NCI-H1105 (cell line): Measurements from ENCODE around the gene MICAL2.
"Not testable (repeated sequence)": the region's sequence is repeated elsewhere in the genome, so short reads cannot be mapped to it uniquely, and the experiment has no call there.

Experiments
- DNase-seq: peaks from one replicate; lab custom pipeline; 2025; lab: John Stamatoyannopoulos, UW

MICAL2 gene

DNA sequence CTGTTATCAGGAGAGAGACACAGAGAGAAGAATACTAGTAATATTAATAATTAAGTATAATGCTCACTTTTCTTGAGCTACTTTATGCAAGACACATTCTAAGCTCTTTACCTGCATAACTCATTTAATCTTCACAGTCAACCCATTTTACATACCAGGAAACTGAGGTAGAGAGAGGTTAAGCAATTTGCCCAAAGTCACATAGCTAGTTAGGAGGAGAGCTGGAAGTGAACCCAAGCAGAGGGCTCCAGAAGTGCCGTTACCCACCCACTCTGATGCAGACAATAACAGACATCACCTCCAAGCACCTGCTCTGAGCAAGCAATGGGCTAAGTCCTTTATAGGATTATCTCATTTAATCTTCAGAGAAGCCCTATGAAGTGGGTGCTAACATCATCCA lies 24.8 kb downstream of the MICAL2 start:
- DNase-seq = no peak

DNA sequence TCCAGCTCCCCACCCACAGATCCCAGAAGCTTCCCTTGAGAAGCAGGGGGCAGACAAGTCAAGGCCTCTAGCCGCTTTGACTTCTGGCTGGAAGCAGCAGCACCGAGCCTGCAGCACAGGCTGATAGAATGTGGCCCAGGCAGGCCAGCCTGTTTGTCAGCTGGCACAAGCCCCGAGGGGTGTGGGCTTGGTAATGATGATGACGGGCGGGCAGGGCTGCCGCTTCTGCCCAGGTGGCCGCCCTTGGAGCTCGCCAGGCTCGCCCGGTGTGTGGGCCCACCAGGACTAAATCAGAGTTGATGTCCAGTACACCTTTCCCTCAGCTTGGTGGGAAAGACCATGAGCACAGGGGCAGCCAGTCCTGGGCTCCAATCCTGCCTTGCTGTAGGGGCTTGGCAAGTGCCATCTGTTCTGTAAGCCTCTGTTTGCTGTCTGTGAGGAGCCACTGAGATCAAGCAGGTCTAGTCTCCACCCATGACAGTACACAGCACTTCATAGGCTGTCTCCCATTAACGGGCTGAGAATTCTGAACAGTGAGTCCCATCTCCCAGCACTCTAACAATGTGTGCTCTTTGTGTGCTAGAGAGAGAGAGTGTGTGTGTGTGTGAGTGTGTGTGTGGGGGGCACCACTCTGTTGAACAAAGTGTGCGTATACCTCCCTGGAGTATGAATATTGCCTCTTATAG lies 26.8 kb downstream of the MICAL2 start:
- no peak for DNase-seq

DNA sequence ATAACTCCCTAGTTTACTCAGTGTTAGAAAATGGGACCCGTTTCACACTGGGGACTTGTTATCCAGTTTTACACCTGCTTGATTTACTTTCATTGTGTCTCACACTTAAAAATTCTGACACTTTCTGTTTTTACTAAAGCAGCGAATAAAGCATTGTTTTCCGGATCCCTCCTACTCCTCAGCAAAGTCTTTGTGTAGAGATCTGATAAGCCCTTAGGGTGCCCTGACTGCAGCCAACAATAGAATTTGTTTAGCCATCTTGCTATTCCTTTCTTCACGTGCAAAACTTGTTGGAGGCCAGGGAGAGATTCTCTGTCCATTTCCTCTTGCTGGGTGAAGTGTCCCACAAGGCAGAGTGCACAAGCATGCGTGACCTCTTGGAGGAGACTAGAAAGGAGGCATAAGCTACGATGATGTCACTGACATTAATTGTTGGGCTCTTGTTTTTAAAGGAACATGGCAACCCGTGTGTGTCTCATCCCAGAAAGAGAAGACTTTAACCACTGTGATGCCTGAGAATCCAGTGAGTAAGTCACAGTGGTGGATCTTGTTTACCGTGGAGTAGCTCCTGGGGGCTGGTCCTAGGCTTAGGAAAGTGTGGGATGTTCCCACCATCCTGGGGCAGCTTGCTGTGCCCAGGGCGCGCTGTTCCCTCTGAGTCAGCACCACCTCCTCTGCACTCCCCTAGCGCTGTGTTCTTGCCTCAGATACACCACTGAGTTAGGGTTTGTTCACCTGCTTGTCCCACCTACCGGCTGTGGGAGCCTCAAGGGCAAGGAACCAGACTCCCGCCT lies 27.7 kb downstream of the MICAL2 start:
- no peak for DNase-seq

DNA sequence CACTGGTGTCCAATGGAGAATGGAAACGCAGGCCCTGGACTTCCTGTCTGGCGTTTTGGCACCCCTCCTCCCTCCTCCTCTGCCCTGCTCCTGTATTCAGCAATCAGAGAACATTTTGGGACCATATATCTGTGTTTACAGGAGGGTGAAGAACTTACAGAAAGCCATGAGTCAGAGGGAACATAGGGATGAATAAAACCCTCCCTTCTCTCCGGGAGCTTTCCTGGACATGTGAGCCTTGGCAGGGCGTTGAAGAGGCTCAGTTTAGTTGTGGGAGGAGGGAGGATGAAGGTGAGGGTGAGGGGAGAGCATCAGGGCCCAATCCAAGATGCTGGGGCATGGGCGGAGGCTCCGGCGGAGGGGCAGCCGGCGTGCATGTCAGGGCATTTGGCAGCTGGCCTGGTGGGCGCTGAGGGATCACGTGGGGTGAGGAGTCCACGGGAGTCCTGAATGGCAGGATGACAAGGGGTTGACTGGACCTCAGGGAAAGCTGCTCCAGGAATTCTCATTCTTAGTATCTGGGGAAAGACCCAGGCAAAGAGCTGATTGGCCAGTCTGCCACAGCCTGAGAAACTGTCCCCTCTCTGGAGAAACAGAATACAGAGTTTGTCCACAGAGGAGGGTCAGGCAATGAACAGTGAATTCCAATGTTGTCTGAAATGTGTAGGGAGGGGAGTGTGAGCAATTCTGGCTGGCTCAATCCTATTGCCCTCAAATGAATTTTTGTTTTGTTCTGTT lies 28.9 kb downstream of the MICAL2 start:
- no peak for DNase-seq

DNA sequence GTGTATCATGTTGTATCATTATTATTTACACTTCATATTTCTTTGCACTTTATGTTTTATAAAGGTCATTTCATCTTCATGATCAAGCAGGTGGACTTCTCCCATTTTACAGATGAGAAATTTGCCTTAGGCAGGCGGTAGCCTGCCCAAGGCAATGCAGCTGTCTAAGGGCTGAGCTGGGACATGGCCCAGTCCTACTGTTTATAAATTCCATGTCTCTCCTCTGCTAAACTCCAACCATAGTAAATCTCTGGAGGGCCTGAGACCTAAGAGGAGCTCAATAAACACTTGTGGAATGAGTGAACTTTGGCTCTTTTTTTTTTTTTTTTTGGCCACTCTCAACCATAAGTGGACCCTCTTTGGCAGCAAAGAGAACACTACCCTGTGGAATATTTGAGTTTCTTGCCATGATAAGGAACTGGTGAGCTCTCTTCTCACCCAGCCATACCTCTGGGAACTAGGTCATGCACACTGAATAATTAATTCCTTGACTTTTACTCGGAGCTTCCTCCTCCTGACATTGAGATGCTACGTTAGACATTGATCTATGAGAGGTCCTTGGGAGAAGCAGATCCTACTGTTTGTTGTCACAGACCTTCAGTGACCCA lies 29.9 kb downstream of the MICAL2 start:
- no peak for DNase-seq

DNA sequence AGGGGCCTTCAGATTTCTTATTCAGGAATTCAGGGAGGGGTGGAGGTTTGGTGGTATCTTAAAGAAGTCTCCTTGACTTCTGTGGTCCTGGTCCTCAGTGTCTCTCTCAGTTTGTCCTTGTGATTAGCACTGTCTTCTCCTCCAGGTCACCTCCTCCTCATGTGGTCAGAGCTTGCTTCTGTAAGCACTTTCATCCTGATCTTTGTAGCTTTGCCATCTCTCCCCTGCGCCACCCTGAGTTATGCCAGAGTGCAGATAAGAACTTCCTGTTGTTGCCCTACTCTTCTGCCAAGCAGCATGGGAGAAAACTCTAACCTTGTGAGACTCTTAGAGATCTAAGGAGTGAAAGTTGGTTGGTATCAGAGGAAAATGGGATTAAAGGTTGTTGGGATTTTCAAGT lies 30.9 kb downstream of the MICAL2 start:
- DNase-seq = no peak

DNA sequence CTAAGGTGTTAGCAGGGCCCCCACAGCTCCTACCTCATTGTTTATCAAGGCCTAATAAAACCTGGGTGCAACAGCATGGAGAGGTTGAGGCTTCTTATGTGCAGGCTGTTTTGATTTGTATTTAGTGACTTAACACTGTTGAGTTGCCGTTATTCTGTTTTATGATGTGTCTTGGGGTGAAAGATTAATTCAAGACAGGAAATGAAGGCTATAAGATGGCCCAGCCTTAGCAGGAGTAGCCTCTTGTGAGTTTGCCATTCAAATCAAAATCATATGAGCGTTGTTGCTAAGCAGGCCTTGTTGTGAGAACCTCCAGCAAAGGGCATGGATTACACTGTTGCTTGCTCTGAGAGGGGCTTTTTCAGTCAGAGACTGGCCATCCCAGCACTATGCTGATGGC lies 31.8 kb downstream of the MICAL2 start:
- DNase-seq = no peak

DNA sequence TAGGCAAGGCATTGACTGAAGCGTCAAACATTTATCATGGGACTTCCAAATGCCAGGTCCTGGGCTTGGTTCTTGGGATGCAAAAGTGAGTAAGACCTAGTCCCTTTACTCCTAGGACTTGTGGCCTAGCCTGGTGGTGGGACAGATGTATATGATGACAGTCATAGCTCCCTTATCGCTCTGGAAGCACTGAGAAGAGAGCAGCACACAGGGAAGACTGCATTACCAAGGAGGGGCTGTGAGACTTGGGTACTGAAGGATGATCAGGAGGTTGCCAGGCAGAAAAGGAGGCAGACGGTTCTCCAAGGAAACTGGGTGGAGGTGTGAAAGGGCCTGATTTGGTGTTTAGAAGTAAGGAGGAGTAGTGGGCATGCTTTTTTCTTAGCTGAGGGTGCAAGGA lies 32.5 kb downstream of the MICAL2 start:
- DNase-seq = no peak

DNA sequence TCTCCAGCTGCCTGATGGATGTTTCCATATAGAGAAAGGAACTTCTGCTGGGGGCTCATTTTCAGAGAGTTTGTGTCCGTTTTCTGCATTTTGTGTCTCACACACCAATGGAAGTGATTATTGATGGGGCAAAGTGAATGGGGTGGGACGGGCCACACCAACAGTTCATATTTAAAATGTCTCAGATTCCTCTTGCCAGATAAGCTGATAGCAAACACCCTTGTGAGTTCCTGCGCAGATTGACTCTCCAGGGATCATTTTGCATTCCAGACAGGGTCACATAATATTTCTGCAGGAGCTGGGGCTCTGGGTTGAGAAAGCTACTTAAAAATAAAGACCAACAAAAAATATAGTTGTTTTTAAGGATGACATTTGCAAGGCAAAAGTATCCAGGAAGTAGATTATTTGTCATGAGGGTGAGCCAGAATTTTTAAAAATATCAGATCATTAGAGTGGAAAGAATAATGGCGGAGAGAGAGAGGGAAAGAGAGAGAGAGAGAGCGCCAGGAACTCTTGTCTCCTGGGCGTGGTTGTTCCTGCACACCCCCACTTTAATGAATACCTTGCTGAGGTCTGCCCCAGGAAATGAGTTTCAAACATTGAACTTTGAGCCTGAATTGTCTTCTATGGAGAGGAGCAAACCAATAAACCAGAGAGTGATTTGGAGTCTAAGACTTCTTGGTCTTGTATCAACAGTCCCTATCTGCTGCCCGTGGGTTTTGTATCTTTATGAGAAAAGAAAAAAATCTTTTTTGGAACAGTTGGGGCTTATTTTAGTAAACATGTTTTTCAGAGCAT lies 33.3 kb downstream of the MICAL2 start:
- DNase-seq = no peak

DNA sequence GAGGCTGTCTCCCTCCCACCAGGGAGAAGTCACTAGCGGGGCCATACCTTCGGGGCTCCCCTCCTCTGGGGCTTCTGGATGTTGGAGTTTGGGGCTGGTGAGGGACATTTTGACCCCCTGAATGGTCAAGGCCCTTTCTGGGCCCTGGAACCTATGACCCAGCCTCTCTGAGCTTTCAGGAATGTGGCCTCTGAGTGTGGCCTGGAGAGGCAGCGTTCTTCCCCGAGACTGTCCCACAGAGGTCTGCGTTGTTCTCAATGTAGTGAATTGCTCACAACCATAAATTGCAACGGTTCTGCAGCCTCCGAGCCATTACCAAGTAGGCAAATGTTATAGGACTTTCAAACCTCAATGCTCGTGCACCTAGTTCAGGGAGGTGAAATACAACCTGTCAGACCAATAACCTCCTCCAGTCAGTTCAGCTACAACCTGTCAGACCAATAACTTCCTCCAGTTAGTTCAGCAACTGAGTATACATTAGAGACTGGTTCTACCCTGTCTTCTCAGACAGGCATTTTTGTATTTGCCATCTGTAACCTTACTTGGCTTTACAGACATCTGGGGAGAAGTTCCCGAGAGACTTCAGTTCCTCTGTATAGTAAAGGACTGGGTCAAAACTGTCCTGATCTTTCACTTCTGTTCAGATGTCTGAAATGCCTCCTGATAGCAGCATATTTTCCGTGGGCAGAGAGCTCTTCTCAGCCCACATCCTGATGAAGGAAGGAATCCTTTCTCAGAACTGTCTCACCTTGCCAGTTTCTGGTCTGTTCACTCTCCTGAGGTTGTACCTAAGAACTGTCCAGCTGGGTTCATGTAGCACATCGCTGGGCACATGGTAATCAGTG lies 34.2 kb downstream of the MICAL2 start:
- DNase-seq = no peak

DNA sequence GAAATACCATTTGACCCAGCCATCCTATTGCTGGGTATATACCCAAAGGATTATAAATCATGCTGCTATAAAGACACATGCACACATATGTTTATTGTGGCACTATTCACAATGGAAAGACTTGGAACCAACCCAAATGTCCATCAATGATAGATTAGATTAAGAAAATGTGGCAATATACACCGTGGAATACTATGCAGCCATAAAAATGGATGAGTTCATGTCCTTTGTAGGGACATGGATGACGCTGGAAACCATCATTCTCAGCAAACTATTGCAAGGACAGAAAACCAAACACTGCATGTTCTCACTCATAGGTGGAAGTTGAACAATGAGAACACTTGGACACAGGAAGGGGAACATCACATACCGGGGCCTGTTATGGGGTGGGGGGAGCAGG lies 36.3 kb downstream of the MICAL2 start:
- not testable (repeated sequence) for DNase-seq

DNA sequence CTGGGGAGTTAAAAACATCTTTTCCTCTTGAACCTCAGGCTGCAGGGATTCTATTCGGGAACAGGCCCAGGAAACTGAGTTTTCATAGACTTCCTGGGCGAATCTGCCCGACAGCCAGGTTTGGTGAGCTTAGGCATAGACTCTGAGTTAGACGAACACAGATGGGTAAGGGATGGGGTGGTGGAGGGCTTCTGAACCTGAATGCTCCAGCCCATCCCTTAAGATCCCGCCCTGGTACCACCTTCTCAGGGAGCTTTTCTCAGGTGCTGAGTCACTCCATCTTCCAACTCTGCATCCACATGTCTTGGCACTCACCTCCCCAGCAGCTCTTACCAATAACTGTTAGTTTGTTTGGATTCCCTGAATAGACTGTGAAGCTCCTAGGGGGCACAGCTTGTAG lies 37.4 kb downstream of the MICAL2 start:
- no peak for DNase-seq

DNA sequence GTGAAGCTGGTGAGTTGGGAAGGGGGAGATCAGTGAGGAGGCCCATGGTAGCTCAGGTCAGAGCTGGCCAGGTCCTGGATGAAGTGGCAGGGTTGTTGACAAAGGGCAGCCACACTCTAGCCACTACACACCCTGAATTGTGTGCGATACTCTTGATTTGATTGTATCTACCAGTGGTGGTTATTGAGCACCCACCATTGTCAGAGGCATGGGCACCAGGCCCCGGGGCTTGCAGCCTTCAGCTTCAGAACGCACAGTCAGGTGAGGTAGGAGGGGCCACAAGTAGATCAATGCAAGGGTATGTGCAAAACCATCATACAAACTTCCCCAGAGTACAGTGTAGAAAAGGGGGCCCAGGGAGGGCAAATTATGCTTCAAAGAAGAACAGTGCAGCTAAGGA lies 38.1 kb downstream of the MICAL2 start:
- DNase-seq = no peak

DNA sequence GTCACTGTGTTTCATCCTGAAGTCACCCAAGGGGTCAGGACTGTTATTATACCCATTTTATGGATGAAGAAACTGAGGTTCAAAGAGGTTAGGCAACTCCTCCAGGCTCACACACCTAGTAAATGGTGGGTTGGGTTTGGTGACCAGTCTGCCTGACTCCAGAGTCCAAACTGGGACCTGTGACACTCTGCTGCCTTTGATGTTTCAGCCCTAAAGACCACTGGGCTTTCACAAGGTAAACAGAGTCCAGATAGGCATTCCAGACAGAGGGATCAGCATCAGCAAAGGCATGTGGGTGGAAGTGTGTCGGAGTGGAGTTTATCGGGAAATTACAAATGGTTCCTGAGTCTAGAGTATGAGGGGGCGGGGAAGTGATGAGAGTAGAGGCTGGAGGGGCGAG lies 38.5 kb downstream of the MICAL2 start:
- no peak for DNase-seq

DNA sequence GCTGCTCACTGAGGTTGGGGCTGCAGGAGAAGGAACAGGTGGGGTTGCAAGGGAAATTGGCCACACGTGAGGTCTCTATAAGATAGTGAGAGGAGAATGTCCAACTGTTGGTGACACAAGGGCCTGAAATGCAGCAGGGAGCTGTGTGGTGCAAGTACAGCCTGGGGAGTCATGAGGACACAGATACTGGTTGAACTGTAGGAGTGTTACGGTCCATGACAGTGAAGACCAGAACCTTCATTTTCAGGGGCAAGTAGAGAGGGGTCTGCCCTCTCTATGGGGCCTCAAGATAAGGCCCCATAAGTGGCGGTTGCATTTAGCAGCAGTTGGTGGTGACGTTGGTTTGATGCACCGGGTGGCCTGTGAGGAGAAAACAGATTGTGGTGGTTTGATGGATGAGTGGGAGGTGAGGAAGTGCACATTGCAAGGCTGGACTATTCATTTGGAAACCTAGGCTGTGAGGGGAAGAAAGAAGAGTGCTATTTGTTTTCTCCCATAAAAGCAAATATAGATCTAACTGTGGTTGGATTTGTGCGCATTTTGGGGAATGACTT lies 39.4 kb downstream of the MICAL2 start:
- no peak for DNase-seq

DNA sequence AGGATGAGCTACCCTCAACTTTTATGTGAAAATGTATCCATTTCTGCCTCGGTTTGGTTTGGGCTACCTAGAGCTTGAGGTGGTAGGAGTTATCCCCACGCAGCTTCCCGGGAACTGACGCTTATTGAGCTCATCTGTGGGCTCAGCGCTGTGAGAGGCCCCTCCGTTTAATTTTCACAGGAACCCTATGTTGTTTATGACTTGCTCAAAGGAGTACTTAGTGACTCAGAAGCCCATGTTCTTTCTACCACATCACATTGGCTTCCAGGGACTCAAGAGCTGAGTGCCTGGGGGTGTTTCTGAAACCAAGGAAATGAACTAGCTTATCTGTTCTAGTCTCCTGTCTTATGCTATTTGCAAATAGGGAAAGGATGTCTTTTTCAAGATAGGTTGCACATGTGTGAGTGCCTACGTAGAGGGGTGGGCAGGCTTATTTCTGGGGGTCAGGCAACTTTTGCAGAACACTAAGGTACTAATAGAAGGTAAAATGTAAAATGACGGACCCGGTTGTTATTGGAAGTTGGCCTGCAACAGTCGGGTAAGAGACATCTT lies 40.5 kb downstream of the MICAL2 start:
- no peak for DNase-seq

DNA sequence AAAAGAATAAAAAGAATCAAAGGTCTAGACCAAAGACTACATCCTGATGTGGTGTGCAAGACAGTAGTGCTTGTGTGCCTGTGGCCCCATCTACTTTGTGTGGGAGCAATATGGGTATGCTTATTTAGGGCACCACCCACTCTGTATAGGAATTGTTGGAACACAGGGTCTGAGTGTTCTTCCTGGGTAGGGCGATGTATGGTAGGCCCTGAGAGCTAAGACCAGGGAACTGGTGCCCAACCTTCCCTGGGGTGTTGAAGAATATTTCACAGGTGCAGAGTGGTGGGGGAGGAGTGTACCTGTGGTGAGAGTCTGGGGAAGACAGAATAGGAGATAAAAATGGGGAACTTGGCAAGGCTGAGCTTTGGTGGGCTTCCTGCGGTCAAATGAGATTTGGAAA lies 41.9 kb downstream of the MICAL2 start:
- no peak for DNase-seq

DNA sequence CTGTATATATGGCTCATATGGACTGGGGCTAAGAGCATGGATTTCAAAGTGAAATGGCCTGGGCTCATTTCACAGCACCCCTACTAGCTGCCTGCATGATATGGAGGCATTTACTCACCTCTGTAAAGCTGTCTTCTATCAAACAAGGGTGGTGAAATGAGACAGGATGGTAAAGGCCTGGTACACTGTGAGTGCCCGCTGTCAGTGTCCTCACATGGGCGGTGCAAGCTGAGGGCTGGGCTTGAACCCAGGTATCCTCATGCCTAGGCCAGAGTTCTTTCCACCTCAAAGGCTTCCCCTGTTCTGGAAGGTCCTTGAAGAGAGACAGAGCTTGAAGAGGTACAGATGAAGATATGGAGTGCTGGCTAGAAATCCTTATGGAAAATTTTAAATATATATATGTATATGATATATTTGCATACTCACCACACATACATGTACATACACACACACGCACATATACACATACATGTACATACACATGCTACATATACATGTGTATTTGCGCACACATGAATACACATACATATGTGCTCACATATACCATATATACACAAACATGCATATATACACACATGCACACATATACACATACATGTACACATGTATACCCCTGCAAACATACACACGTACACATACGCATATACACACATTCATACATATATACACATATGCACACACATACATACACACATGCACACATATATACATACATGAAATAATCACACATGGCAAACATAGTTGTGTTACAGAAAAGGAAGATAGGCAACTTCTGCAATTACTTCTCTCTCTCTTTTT lies 44.7 kb downstream of the MICAL2 start:
- no peak for DNase-seq

DNA sequence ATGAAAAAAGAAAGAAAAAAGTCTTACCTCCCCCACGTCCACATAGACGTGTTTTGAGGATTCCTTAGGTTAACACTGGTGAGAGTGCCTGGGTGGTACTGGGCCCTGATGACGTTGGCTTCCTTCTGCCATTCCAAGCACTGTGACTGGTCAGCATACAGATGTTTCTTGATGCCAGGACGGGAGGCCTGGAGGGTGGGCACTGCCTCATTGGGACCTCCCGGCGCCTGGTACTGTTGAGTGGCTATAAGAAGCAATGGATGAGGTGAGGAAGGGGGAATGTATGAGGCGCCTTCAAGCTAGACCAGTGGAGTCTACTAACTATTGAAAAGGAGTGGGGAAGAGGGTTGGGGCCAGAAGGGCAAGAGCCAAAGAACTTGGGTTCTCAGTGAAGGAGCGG lies 45.3 kb downstream of the MICAL2 start:
- DNase-seq = no peak
